Activated naive CD4-positive, alpha-beta T cell treated with anti-CD3 and anti-CD28 coated beads, Interleukin-2, amount 10 ng/mL, durations not matched to agents 7 days and 5 days (primary cell): ENCODE measurements around the gene AOPEP.
"Not testable (repeated sequence)": the region's sequence is repeated elsewhere in the genome, so short reads cannot be mapped to it uniquely, and the experiment has no call there.

Experiments
- CTCF ChIA-PET: fragments of 350-600 bp; sonication (Branson Sonifier 250); formaldehyde crosslinking; loops from one replicate; lab custom pipeline; 2021; ENCODE audit warnings: antibody characterized with exemption; lab: Charles Lee
- DNase-seq: peaks from one replicate; pipeline ENCODE4 v3.0.0-alpha.2; 2020
- H3K27ac Mint-ChIP-seq: one replicate; pipeline ENCODE4 v1.8.0; 2021; ENCODE audit warnings: mild to moderate bottlenecking, moderate library complexity, mixed read lengths
- H3K27me3 Mint-ChIP-seq: one replicate; pipeline ENCODE4 v1.8.0; 2021; ENCODE audit warnings: mild to moderate bottlenecking, mixed read lengths
- H3K36me3 Mint-ChIP-seq: one replicate; pipeline ENCODE4 v1.8.0; 2021; ENCODE audit warnings: mixed read lengths
- H3K4me1 Mint-ChIP-seq: one replicate; pipeline ENCODE4 v1.8.0; 2021; ENCODE audit warnings: mixed read lengths
- H3K4me3 Mint-ChIP-seq: one replicate; pipeline ENCODE4 v1.8.0; 2021; ENCODE audit warnings: mild to moderate bottlenecking, moderate library complexity, mixed read lengths
- H3K9me3 Mint-ChIP-seq: one replicate; pipeline ENCODE4 v1.8.0; 2021; ENCODE audit warnings: mixed read lengths

Gene AOPEP

DNA sequence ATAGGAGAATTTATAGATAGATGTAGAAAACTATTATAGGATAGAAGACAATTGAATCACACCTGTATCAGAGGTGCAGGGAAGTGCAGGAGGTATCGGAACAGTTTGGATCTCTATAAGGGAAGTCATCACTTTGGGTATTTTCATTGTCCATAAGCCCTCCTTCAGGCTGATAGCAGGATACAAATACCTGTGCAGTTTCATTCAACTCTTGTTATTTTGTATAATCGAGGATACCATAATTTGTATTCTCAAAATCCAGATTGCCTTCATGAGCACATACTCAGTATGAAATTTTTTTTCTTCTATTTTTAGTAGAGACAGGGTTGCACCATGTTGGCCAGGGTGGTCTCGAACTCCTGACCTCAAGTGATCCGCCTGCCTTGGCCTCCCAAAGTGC lies 289.1 kb downstream of the AOPEP start:
- Mint-ChIP-seq H3K4me1 (no peaks in the 10 kb centered on the region), H3K4me3 (no peak overlapping the region), H3K36me3 (peaks cover 7% of the 10 kb centered on the region), H3K27me3 (no peaks in the 10 kb centered on the region), H3K9me3 (no peaks in the 10 kb centered on the region), H3K27ac (no peak overlapping the region)
- no peak for DNase-seq
- CTCF ChIA-PET, result no interaction called here

DNA sequence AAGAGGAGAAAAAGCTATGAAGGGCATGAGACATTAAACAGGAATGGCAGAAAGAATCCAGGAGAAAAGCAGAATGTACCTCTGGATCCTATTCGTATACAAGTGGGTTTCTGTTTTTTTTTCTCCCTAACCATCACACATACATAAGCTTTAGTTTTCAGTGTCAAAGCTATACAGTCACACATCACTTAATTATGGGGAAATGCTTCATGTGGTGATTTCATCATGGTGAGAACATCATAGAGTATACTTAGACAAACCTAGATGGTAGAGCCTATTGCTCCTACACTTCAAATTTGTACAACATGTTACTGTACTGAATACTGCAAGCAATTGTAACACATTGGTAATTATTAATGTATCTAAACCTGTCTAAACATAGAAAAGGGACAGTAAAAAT lies 290.6 kb downstream of the AOPEP start:
- H3K4me1 Mint-ChIP-seq, result no peaks in the 10 kb centered on the region
- no peak overlapping the region for H3K27ac Mint-ChIP-seq
- peaks cover 7% of the 10 kb centered on the region for H3K36me3 Mint-ChIP-seq
- CTCF ChIA-PET, result no interaction called here
- no peaks in the 10 kb centered on the region for H3K27me3 Mint-ChIP-seq
- DNase-seq, result no peak
- H3K9me3 Mint-ChIP-seq, result no peaks in the 10 kb centered on the region
- no peak overlapping the region for H3K4me3 Mint-ChIP-seq

DNA sequence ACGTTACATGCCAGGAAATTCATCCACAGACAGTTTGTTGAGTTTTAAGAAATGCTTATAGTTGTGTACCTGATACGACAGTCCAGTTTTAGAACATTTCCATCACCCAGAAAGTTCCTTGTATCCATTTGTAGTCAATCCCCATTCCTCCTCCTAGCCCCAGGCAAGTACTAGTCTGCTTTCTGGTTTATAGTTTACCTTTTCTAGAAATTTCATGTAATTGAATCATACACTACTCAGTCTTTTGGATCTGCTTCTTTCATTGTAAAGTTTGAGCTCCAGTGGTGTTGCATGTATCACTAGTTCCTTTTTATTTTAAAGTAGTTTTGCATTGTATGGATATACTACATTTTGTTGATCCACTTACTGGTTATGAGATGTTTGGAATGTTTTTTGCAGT lies 291.2 kb downstream of the AOPEP start:
- H3K27ac Mint-ChIP-seq, result no peak overlapping the region
- H3K9me3 Mint-ChIP-seq, result no peaks in the 10 kb centered on the region
- peaks cover 7% of the 10 kb centered on the region for H3K36me3 Mint-ChIP-seq
- CTCF ChIA-PET, result no interaction called here
- no peaks in the 10 kb centered on the region for H3K27me3 Mint-ChIP-seq
- no peak for DNase-seq
- no peak overlapping the region for H3K4me3 Mint-ChIP-seq
- no peaks in the 10 kb centered on the region for H3K4me1 Mint-ChIP-seq

DNA sequence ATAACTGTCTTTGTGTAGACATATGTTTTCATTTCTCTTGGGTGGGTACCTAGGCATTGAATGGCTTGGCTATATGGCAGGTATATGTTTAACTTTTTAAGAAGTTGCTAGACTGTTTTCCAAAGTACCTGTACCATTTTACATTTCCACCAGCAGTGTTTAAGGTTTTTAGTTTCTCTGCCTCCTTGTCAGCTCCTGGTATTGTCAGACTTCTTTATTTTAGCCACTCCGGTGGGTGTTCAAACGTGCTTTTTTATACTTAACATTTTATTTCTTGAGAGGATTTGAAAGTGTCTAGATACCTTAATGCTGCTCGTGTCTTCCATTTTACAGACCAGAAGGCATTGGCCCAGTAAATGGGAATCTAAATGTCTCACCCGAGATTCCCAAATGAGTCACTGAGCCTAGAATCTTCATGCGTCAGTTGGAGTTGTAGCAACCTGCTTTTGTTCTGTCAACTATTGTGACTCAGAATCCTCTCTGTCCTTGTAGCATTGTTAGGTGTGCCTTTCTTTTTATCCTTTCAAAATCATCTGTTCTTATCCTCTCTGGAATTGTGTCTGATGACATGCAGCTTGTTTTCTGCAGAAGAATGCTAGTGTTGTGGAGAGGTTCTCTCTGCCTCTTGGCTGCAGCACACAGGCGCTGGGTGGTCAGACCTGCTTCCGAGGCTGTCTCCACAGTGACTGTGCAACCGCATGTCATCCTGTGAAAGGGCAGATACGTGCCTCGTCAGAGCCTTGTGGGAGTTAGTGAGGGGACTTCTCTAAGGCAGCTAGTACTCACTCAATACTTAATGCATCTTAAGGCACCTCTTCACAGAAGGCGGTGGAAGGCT lies 291.8 kb downstream of the AOPEP start:
- no peaks in the 10 kb centered on the region for H3K9me3 Mint-ChIP-seq
- H3K4me3 Mint-ChIP-seq, result no peak overlapping the region
- no peaks in the 10 kb centered on the region for H3K27me3 Mint-ChIP-seq
- CTCF ChIA-PET, result no interaction called here
- no peak for DNase-seq
- H3K27ac Mint-ChIP-seq, result no peak overlapping the region
- peaks cover 7% of the 10 kb centered on the region for H3K36me3 Mint-ChIP-seq
- no peaks in the 10 kb centered on the region for H3K4me1 Mint-ChIP-seq

DNA sequence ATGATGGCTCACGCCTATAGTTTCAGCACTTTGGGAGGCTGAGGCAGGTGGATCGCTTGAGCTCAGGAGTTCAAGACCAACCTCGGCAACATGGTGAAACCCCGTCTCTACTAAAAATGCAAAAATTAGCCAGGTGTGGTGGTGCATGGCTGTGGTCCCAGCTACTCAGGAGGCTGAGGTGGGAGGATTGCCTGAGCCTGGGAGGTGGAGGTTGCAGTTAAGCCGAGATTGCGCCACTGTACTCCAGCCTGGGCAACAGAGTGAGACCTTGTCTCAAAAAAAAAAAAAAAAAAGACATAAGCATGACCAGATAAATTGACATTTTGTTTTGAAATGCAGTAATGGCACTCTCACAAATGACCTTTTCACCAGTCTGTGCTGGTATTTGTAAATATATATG lies 294.1 kb downstream of the AOPEP start:
- CTCF ChIA-PET, H3K27ac Mint-ChIP-seq, H3K4me1 Mint-ChIP-seq, H3K4me3 Mint-ChIP-seq, H3K27me3 Mint-ChIP-seq, DNase-seq, H3K9me3 Mint-ChIP-seq, H3K36me3 Mint-ChIP-seq: not testable (repeated sequence)

DNA sequence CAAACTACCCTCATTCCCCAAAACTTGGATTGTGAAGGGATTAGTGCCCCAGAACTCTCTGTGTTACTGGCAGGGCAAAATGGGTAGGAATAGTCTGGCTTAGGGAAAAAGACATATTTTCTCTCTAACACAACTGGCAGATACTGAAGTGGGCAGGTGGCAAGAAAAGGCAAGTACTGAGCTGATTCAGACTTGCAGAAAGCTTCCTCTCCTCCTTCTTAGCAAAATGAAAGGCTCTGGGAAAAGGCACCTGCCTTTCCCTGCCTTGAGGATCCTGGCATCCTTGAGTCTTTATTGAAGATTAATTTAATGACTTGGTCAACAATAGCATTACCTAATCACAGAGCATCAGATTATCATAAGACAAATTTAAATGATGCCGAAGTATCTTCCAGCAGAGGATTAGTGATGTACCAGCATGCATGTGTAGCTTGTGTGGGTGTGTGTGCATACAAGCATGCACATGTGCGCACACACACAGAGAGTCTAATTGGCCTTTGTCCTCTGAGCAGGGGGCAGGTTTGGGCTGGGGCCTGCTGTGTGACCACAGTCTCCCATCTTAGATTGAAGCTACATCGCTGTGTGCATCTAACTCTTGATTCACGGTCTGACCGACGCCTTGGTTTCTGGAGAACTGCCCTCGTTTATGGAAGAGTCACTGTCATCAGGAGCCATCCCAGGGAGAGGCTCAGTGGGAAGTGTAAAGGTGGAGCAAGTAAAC lies 294.8 kb downstream of the AOPEP start:
- Mint-ChIP-seq H3K27me3 (no peaks in the 10 kb centered on the region), H3K4me3 (no peak overlapping the region), H3K9me3 (no peaks in the 10 kb centered on the region), H3K4me1 (no peaks in the 10 kb centered on the region), H3K36me3 (peaks cover 7% of the 10 kb centered on the region), H3K27ac (no peak overlapping the region)
- DNase-seq, result no peak
- CTCF ChIA-PET, result no interaction called here

DNA sequence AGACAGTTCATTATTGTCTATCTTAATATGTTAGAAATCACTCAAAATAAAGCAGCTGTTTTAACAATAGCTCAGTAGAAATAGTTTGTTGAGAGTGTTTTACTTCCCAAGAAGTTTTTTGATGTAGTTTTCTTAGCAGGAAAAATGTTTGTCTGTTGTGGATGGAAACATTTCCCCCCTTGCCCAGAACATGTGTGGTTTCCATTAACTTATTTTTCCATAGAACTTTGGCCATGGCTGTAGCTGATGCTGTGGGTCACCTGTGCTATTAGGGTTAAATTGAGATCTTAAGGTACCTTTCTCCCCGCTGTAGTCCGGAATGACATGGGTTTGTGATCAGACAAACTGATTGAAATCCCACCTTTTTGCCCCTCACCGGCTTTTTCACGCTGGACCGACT lies 296.2 kb downstream of the AOPEP start:
- H3K27ac Mint-ChIP-seq, result no peak overlapping the region
- H3K4me1 Mint-ChIP-seq, result no peaks in the 10 kb centered on the region
- CTCF ChIA-PET, result no interaction called here
- no peak overlapping the region for H3K4me3 Mint-ChIP-seq
- no peaks in the 10 kb centered on the region for H3K9me3 Mint-ChIP-seq
- DNase-seq, result no peak
- no peaks in the 10 kb centered on the region for H3K27me3 Mint-ChIP-seq
- peaks cover 7% of the 10 kb centered on the region for H3K36me3 Mint-ChIP-seq

DNA sequence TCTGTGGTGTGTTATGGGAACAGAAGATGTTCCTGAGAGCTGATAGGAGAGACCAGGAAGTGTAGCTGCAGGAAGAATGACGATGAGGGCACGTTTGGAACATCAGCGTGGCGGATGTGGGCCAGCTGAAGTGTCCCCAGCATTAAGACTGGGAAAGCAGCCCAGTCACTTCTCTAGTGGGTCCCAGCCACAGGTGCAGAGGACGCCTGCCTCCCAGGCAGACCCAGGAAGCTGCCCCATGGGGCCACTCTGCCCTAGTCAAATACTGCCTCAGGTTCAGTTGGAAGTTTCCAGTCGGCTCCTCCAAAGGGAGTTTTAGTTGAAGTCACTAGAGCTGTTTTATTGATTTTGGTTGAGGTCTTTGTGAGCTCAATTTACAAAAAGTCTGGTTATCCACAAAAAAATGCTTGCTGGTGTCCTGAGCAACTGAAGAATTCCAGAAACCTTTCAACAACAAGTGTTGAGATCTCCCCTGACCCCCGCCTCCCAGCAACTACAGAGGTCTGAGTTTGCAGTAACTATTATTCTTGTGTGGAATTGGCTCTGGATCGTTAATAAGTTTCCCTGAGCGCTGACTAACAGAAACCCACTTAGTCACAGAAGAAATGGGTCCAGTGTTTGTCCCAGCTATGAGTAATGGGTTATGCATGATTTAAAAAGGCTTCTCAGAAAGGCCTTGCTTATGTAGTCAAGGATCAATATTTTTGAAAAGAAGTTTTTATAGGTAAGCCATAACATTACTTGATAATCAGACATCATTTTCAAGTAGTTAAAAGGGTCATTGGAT lies 296.9 kb downstream of the AOPEP start:
- Mint-ChIP-seq H3K27ac (no peak overlapping the region), H3K4me3 (no peak overlapping the region), H3K36me3 (peaks cover 7% of the 10 kb centered on the region), H3K27me3 (no peaks in the 10 kb centered on the region), H3K9me3 (no peaks in the 10 kb centered on the region), H3K4me1 (no peaks in the 10 kb centered on the region)
- DNase-seq, result no peak
- CTCF ChIA-PET, result no interaction called here

DNA sequence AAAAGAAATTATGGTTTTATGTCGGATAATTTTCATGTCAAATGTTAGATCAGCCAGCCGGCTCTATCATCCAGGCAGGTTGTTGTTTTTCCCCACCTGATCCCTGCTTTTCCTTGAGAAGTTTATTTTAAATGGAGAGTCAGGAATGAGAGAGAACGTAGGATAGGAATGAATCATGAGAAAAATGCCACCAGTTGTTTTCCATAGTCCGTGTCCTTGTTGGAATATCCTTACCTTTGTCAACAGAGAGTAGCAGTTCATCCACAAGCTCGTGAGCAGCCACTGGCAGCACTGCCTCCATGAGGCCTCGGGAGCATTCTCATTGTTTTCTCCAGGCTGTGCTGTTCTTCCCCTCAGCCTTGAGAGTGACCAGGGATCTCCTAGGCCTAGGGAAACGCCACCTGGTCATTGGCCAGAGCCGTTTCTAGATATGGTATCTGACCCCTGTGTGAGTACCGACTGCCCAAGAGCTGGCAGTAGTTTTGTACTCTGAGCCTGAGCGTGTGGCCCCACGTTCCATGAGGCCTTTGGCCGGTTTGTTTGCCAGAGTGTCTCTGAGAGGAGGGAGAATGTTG lies 297.7 kb downstream of the AOPEP start:
- H3K4me3 Mint-ChIP-seq, result no peak overlapping the region
- H3K36me3 Mint-ChIP-seq, result peaks cover 7% of the 10 kb centered on the region
- no peaks in the 10 kb centered on the region for H3K9me3 Mint-ChIP-seq
- no peak overlapping the region for H3K27ac Mint-ChIP-seq
- H3K27me3 Mint-ChIP-seq, result no peaks in the 10 kb centered on the region
- H3K4me1 Mint-ChIP-seq, result no peaks in the 10 kb centered on the region
- CTCF ChIA-PET, result interaction anchor here (1.0 kb wide), 1 partner anchor 22 kb away, joined by 3 read pairs; no protein-coding TSS in a partner anchor
- DNase-seq, result no peak

DNA sequence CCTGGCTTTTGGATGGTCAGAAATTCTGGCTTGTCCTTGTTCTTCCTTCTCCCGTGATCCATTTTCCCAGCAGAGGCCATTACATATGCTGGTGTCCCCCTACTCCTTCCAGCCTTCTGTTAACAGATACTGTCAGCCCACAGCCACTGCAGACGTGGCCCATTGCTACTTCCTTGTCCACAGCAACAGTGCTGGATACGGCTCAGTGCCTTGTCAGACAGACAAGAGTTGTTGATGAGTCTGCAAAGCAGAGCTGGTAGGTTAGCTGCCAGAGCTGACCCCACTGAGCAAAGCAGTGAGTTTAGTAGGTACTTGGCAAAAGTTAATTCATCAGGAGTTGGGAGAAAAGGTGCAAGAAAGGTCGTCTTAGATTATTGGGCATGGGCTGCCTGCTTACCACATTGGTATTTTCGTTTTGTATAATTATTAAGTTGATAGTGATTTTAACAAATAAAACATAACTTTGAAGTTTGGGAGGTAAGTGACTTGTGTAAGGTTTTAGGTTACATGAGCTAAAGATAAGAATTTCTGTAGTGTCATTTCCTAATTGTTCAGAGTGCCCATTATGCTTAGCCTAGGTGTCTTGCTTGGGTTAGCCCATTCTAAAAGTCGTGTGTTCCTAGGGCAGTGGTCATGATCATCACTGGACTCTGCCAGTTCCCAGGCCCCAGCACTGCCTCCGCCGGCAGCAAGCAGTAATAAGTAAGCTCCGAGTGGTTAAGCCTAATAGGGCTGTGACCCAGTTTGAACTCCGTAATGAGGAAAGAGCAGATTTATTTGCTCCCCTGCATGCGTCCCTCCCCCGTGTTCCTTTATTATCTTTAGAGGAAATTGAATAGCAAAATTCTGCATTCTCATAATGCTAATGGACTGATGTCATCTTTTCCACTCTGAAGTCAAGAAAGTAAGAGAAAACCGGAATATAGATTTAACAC lies 299.0 kb downstream of the AOPEP start:
- CTCF ChIA-PET, result interaction anchor here (1.0 kb wide), 1 partner anchor 21 kb away, joined by 3 read pairs; no protein-coding TSS in a partner anchor
- no peak overlapping the region for H3K27ac Mint-ChIP-seq
- no peaks in the 10 kb centered on the region for H3K36me3 Mint-ChIP-seq
- no peak for DNase-seq
- H3K4me3 Mint-ChIP-seq, result no peak overlapping the region
- H3K9me3 Mint-ChIP-seq, result no peaks in the 10 kb centered on the region
- H3K4me1 Mint-ChIP-seq, result no peaks in the 10 kb centered on the region
- H3K27me3 Mint-ChIP-seq, result no peaks in the 10 kb centered on the region

DNA sequence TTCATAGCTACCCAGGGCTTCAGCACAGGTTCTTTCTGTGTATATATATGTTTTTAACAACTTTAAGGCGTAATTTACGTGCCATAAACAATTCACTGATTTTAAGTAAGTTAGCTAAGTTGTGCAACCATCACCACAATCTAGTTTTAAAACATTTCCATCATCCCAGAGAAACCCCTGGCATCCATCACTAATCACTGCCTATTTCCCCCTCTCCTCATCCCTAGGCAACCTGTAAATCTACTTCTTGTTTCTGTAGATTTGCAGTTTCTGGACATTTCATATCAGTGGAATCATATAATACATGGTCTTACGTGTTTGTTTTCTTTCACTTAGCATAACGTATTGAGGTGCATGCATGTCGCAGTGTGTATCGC lies 299.6 kb downstream of the AOPEP start:
- Mint-ChIP-seq H3K4me3 (no peak overlapping the region), H3K27ac (no peak overlapping the region), H3K27me3 (no peaks in the 10 kb centered on the region), H3K4me1 (no peaks in the 10 kb centered on the region), H3K9me3 (no peaks in the 10 kb centered on the region), H3K36me3 (no peaks in the 10 kb centered on the region)
- no peak for DNase-seq
- CTCF ChIA-PET, result no interaction called here

DNA sequence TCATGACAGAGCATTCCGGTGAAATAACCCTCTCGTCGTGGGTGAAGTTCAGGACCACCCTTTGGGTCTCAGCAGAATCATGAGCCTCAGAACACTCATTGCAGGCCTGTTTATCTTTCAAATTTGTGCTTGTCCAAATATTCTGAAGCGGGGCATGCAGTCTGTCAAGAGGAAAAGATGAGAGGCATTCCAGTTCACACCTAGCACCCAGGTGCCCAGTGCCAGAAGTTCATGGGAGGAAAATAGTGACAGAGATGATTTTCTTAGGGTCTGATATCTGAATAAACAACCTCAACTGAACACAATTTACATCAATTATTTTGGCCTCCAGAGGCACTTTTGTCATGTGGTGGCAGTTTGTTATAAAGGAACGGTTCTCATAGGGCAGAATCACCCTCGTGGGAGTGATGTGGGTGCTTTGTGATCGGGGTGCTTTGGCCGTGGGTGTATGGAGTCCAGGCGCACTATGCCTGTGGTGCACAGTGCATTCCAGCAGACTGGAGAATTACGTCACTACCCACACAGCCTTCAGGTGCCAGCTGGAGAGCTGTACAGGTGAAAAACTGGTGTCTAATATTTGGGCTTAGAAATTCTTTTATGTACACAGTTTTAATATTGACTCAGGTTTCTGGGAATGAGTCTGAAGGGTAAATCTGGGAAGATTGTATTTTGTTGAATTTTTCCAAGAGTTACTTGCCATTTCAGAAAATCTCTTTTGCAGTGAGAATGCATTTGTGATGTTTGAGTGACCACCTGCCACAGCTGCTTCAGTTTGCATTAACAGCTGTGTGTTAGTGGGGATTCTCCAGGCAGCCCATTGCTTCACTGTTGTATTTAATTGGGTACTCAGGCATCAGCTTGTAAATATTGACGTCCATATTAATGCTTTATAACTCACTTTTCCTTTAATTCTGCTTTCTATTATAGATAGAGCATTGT lies 301.7 kb downstream of the AOPEP start:
- no peaks in the 10 kb centered on the region for H3K36me3 Mint-ChIP-seq
- no peak overlapping the region for H3K4me3 Mint-ChIP-seq
- no peaks in the 10 kb centered on the region for H3K27me3 Mint-ChIP-seq
- no peak overlapping the region for H3K27ac Mint-ChIP-seq
- DNase-seq, result no peak
- no peaks in the 10 kb centered on the region for H3K4me1 Mint-ChIP-seq
- CTCF ChIA-PET, result no interaction called here
- H3K9me3 Mint-ChIP-seq, result no peaks in the 10 kb centered on the region

DNA sequence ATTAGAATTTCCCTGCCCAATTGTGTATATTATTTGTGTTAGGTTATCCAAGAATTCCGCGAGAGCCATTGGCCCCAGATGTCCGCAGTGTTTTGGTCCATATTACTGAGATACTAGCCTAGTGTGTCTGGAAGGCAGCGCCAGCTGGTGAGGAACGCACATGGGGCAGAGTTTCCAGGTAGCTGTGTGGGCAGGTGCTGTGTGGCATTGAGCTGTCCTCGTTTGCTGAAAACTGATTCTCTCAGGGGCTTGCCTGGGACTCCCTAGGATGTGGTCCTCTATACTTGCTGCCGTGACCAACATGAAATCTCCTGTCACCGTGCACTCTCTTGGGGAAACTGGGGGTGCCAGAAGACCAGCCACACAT lies 302.3 kb downstream of the AOPEP start:
- H3K27me3 Mint-ChIP-seq, result no peaks in the 10 kb centered on the region
- no peaks in the 10 kb centered on the region for H3K9me3 Mint-ChIP-seq
- CTCF ChIA-PET, result no interaction called here
- H3K27ac Mint-ChIP-seq, result no peak overlapping the region
- H3K4me3 Mint-ChIP-seq, result no peak overlapping the region
- no peaks in the 10 kb centered on the region for H3K4me1 Mint-ChIP-seq
- no peak for DNase-seq
- H3K36me3 Mint-ChIP-seq, result no peaks in the 10 kb centered on the region
